Measurements from ENCODE around the gene RNF151.
"Not testable (repeated sequence)": the region's sequence is repeated elsewhere in the genome, so short reads cannot be mapped to it uniquely, and the experiment has no call there.

Gene RNF151

GRCh38 chr16:2009791-2010510 is 43.3 kb downstream of the RNF151 start, which contains the start of gene ZNF598:
ZNF598 (minus strand) TSS chr16:2009821.
- DNase-seq = peak; percentile 62 to 85 (median 71)

DNA sequence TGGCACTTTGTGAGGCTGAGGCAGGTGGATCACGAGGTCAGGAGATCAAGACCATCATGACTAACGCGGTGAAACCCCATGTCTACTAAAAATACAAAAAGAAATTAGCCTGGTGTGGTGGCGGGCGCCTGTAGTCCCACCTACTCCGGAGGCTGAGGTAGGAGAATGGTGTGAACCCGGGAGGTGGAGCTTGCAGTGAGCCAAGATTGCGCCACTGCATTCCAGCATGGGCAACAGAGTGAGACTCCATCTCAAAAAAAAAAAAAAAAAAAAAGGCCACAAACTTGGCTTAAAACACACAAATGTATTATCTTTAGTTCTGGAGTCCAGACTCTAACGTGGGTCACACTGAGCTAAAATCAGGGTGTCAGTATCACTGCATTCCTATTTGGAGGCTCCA is 45.1 kb downstream of the RNF151 start:
- not testable (repeated sequence) for DNase-seq

DNA sequence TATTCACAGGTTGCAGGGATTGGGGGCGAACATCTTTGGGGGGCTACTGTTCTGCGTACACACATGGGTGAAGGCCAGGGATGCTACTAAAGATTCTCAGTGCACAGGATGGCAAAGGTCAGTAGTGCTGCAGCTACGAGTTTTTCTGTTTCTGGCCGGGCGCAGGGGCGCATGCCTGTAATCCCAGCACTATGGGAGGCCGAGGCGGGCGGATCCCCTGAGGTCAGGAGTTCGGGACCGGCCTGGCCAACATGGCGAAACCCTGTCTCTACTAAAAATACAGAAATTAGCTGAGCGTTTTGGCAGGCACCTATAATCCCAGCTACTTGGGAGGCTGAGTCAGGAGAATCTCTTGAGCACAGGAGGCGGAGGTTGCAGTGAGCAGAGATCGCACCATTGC is 46.9 kb downstream of the RNF151 start:
- DNase-seq = no peak

DNA sequence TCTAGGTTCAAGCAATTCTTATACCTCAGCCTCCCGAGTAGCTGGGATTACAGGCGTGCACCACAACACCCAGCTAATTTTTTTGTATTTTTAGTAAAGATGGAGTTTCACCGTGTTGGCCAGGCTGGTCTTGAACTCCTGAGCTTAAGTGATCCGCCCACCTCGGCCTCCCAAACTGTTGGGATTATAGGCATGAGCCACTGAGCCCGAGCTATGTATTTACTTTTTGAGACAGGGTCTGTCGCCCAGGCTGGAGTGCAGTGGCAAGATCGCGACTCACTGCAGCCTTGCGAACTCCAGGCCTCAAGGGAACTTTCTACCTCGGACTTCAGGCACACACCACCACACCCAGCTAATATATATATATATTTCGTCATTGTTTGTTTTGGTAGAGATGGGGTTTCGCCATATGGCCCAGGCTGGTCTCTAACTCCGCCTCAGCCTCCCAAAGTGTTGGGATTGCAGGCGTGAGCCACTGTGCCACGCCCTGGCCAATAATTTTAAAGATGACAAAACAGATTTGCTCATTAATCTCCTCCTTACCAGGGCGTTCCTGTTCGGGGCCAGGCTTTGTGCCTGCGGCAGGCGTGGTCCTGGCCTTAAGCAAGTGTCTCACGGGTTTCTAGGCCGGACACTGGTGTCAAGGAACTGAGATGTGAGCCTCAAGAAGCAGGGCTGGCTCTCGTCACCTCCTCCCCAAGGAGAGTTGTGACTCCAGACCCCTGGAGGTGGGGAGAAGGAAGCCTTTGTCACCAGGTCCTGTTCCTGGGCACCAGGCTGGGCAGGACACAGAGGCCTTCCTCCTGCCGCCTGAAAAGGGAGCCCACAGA is 48.7 kb downstream of the RNF151 start:
- no peak for DNase-seq

DNA sequence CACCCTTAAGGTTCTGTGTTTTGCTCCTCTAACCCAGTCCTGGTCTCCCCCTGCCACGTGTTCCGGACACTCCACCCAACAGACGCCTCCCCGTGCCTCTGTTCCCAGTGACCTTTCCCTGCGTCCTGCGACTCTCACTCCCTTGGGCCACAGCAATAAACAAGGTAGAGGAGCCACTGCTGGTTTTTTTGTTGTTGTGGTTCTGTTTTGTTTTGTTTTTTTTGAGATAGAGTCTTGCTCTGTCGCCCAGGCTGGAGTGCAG is 49.2 kb downstream of the RNF151 start:
- no peak for DNase-seq

DNA sequence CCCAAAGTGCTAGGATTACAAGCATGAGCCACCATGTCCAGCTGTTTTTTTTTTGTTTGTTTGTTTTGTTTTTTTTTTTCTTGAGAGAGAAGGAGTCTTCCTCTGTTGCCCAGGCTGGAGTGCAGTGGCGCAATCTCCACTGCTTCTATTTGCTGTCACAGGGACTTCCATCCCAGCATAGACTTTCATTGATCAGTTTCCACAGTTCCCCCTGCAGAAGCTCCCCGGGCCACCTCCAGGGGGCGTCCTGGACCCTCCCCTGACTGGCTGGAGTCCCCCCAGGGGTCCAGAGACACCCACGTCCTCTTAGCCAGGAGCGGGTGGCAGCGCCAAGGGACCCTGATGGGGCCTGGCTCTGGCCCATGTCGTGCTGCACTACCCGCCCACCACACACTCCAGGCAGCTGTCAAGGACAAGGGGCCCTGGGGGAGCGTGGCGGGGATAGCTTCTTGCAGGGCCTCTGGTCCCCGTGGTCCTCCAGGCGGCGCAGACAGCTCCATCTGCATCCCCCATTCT is 49.8 kb downstream of the RNF151 start:
- DNase-seq = no peak
